ENCODE measurements around the gene RLF. TPM values are rescaled to one million over a fixed set of nuclear protein-coding genes. Genes with fewer than 3 reads are reported as not detected.

The RLF gene
- total and polyA plus RNA-seq, 2 donors from 2014 or later = 3.5 to 15.8 TPM

- FAIRE-seq = no peak
- Histone ChIP-seq H3K9ac (ENCODE audit: low read length in 3 of 3) (no peak overlapping the region), H3K4me3 (ENCODE audit: low read length in 3 of 3) (no peak overlapping the region), H3K27ac (ENCODE audit: low read depth in 2 of 2, low read length in 2 of 2) (no peak overlapping the region), H3K36me3 (ENCODE audit: control insufficient read depth in 2 of 3, insufficient read depth in 3 of 3, low read length in 3 of 3) (no peaks in the 10 kb centered on the region), H3K27me3 (ENCODE audit: control insufficient read depth, insufficient read depth, low read length) (peaks cover 2% of the 10 kb centered on the region), H3K9me3 (ENCODE audit: control insufficient read depth in 2 of 3, insufficient read depth in 1 of 3, low read length in 3 of 3) (no peaks in the 10 kb centered on the region), H3K4me1 (ENCODE audit: control insufficient read depth in 2 of 3, insufficient read depth in 2 of 3, low read depth in 1 of 3, low read length in 3 of 3) (no peaks in the 10 kb centered on the region)
- intact Hi-C loops (cut with DNase I) = loop anchor here (10.0 kb wide), 1 partner anchor 202 kb away; no protein-coding TSS in a partner anchor
- DNase-seq = no peak
- no peak for TF ChIP-seq CTCF (IDR thresholded peaks at IDR 0.05; ENCODE audit: borderline replicate concordance, extremely low read depth, insufficient read depth)
Measured at GRCh38 chr1:40133312-40133665, 27.9 kb upstream of the RLF start.

- FAIRE-seq = no peak
- H3K9me3 ChIP-seq (ENCODE audit: control insufficient read depth in 2 of 3, insufficient read depth in 1 of 3, low read length in 3 of 3) = no peaks in the 10 kb centered on the region
- no peaks in the 10 kb centered on the region for H3K4me1 ChIP-seq (ENCODE audit: control insufficient read depth in 2 of 3, insufficient read depth in 2 of 3, low read depth in 1 of 3, low read length in 3 of 3)
- no peaks in the 10 kb centered on the region for H3K36me3 ChIP-seq (ENCODE audit: control insufficient read depth in 2 of 3, insufficient read depth in 3 of 3, low read length in 3 of 3)
- H3K27me3 ChIP-seq (ENCODE audit: control insufficient read depth, insufficient read depth, low read length) = peaks cover 2% of the 10 kb centered on the region
- TF ChIP-seq CTCF (IDR thresholded peaks at IDR 0.05; ENCODE audit: borderline replicate concordance, extremely low read depth, insufficient read depth) = no peak
- no peak overlapping the region for H3K27ac ChIP-seq (ENCODE audit: low read depth in 2 of 2, low read length in 2 of 2)
- intact Hi-C loops (cut with DNase I) = loop anchor here (10.0 kb wide), 1 partner anchor 201 kb away; no protein-coding TSS in a partner anchor
- H3K4me3 ChIP-seq (ENCODE audit: low read length in 3 of 3) = no peak overlapping the region
- DNase-seq = no peak
- H3K9ac ChIP-seq (ENCODE audit: low read length in 3 of 3) = no peak overlapping the region
Measured at GRCh38 chr1:40133839-40134238, 27.3 kb upstream of the RLF start.

GRCh38 chr1:40140211-40140973 is 20.8 kb upstream of the RLF start:
- H3K4me3 ChIP-seq (ENCODE audit: low read length in 3 of 3) = no peak overlapping the region
- no peaks in the 10 kb centered on the region for H3K36me3 ChIP-seq (ENCODE audit: control insufficient read depth in 2 of 3, insufficient read depth in 3 of 3, low read length in 3 of 3)
- H3K9ac ChIP-seq (ENCODE audit: low read length in 3 of 3) = no peak overlapping the region
- TF ChIP-seq CTCF (IDR thresholded peaks at IDR 0.05; ENCODE audit: borderline replicate concordance, extremely low read depth, insufficient read depth) = no peak
- H3K27me3 ChIP-seq (ENCODE audit: control insufficient read depth, insufficient read depth, low read length) = no peaks in the 10 kb centered on the region
- H3K9me3 ChIP-seq (ENCODE audit: control insufficient read depth in 2 of 3, insufficient read depth in 1 of 3, low read length in 3 of 3) = no peaks in the 10 kb centered on the region
- no peak overlapping the region for H3K27ac ChIP-seq (ENCODE audit: low read depth in 2 of 2, low read length in 2 of 2)
- DNase-seq = no peak
- FAIRE-seq = no peak
- intact Hi-C loops (cut with DNase I) = no loop called here
- H3K4me1 ChIP-seq (ENCODE audit: control insufficient read depth in 2 of 3, insufficient read depth in 2 of 3, low read depth in 1 of 3, low read length in 3 of 3) = no peaks in the 10 kb centered on the region
